Measurements from ENCODE around the gene RPS24. TPM values are rescaled to one million over a fixed set of nuclear protein-coding genes. Genes with fewer than 3 reads are reported as not detected.

RPS24 gene
- total and polyA plus RNA-seq, 9 of the 15 experiments (the other 6 are each of a cell fraction or from before 2014, with no cell fraction given): 1,947 to 7,307 (median 5,944) TPM

DNA sequence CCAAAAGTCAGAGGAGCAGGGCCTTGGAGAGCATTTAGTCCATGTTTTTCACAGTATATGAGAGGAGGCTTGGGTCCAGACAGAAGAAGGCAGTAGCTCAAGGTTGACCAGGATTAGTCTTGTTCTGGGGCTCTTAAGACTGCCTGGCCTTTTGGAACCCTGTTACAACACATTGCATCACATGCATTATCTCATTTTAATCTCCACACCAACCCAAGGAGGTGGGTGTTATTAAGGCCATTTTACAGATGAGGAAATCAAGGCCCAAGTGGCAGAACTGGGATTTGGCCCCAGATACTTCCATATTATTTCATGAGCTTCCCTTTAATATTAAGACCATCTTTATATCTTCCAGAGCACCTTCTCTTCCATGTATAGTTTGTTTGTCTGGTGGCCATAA is 38.8 kb downstream of the RPS24 start (continued):
- TF ChIP-seq CEBPG (CRISPR knock-in tag; IDR thresholded peaks at IDR 0.05) (peak; percentile 81), CEBPG (tag; conservative IDR thresholded peaks at IDR 0.05 in 1 of 2, IDR thresholded peaks at IDR 0.05 in 1 of 2) (peak; percentile 27 to 92; a peak in 3 of 4 replicates), SNIP1 (IDR thresholded peaks at IDR 0.05; ENCODE audit: low read depth) (no peak), ESRRA (IDR thresholded peaks at IDR 0.05; ENCODE audit: borderline replicate concordance, low read depth) (peak; percentile 60), IRF2 (CRISPR knock-in tag; IDR thresholded peaks at IDR 0.05) (no peak), ETV1 (tag; conservative IDR thresholded peaks at IDR 0.05; ENCODE audit: low read depth) (no peak), SETDB1 (IDR thresholded peaks at IDR 0.05; ENCODE audit: low read length) (no peak), L3MBTL2 (IDR thresholded peaks at IDR 0.05) (no peak), FOXA3 (CRISPR knock-in tag; conservative IDR thresholded peaks at IDR 0.05 in 1 of 2, IDR thresholded peaks at IDR 0.05 in 1 of 2) (no peak), TEAD4 (IDR thresholded peaks at IDR 0.05; ENCODE audit: low read length) (no peak), TEAD4 (CRISPR knock-in tag; IDR thresholded peaks at IDR 0.05; ENCODE audit: borderline replicate concordance) (no peak), SP2 (IDR thresholded peaks at IDR 0.05; ENCODE audit: extremely low read depth, low read depth, low read length, poor library complexity, severe bottlenecking) (no peak), TAF9B (IDR thresholded peaks at IDR 0.05; ENCODE audit: partially characterized antibody) (no peak), BCOR (IDR thresholded peaks at IDR 0.05) (peak; percentile 95), NCOA4 (IDR thresholded peaks at IDR 0.05; ENCODE audit: partially characterized antibody) (no peak), TRIM24 (IDR thresholded peaks at IDR 0.05) (peak; percentile 75 to 79; a peak in 2 of 4 replicates), EP400 (IDR thresholded peaks at IDR 0.05) (no peak)
- TF ChIP-seq, protein P1, sequence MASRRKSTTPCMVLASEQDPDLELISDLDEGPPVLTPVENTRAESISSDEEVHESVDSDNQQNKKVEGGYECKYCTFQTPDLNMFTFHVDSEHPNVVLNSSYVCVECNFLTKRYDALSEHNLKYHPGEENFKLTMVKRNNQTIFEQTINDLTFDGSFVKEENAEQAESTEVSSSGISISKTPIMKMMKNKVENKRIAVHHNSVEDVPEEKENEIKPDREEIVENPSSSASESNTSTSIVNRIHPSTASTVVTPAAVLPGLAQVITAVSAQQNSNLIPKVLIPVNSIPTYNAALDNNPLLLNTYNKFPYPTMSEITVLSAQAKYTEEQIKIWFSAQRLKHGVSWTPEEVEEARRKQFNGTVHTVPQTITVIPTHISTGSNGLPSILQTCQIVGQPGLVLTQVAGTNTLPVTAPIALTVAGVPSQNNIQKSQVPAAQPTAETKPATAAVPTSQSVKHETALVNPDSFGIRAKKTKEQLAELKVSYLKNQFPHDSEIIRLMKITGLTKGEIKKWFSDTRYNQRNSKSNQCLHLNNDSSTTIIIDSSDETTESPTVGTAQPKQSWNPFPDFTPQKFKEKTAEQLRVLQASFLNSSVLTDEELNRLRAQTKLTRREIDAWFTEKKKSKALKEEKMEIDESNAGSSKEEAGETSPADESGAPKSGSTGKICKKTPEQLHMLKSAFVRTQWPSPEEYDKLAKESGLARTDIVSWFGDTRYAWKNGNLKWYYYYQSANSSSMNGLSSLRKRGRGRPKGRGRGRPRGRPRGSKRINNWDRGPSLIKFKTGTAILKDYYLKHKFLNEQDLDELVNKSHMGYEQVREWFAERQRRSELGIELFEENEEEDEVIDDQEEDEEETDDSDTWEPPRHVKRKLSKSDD (conservative IDR thresholded peaks at IDR 0.05; ENCODE audit: low read length): no peak
- TF ChIP-seq, protein P2, sequence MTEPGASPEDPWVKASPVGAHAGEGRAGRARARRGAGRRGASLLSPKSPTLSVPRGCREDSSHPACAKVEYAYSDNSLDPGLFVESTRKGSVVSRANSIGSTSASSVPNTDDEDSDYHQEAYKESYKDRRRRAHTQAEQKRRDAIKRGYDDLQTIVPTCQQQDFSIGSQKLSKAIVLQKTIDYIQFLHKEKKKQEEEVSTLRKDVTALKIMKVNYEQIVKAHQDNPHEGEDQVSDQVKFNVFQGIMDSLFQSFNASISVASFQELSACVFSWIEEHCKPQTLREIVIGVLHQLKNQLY (CRISPR knock-in tag; conservative IDR thresholded peaks at IDR 0.05): no peak
- TF ChIP-seq, protein P3, sequence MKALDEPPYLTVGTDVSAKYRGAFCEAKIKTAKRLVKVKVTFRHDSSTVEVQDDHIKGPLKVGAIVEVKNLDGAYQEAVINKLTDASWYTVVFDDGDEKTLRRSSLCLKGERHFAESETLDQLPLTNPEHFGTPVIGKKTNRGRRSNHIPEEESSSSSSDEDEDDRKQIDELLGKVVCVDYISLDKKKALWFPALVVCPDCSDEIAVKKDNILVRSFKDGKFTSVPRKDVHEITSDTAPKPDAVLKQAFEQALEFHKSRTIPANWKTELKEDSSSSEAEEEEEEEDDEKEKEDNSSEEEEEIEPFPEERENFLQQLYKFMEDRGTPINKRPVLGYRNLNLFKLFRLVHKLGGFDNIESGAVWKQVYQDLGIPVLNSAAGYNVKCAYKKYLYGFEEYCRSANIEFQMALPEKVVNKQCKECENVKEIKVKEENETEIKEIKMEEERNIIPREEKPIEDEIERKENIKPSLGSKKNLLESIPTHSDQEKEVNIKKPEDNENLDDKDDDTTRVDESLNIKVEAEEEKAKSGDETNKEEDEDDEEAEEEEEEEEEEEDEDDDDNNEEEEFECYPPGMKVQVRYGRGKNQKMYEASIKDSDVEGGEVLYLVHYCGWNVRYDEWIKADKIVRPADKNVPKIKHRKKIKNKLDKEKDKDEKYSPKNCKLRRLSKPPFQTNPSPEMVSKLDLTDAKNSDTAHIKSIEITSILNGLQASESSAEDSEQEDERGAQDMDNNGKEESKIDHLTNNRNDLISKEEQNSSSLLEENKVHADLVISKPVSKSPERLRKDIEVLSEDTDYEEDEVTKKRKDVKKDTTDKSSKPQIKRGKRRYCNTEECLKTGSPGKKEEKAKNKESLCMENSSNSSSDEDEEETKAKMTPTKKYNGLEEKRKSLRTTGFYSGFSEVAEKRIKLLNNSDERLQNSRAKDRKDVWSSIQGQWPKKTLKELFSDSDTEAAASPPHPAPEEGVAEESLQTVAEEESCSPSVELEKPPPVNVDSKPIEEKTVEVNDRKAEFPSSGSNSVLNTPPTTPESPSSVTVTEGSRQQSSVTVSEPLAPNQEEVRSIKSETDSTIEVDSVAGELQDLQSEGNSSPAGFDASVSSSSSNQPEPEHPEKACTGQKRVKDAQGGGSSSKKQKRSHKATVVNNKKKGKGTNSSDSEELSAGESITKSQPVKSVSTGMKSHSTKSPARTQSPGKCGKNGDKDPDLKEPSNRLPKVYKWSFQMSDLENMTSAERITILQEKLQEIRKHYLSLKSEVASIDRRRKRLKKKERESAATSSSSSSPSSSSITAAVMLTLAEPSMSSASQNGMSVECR (CRISPR knock-in tag; IDR thresholded peaks at IDR 0.05): no peak

Measured in K562 (cell line).